ENCODE data around the gene MSL1. TPM values are rescaled to one million over a fixed set of nuclear protein-coding genes. Genes with fewer than 3 reads are reported as not detected.

Gene MSL1
- total and polyA plus RNA-seq, 2 of the 13 experiments (the other 11 are each of a cell fraction or from before 2014, with no cell fraction given) = 63.8 to 88.5 TPM

- 89% methylated on average over 2 of the region's 2 CpGs for WGBS (ENCODE audit: low lambda C conversion rate)
- peaks cover 36% of the 10 kb centered on the region for H3K4me1 ChIP-seq (ENCODE audit: insufficient read depth, low read length)
- in situ Hi-C loops (cut with HindIII; ENCODE audit: extremely low pct_ligation_motif_present, low pct_unique_long_range_greater_than_20kb) (no loop called here), intact Hi-C loops (cut with micrococcal nuclease; ENCODE audit: unreplicated experiment) (no loop called here)
- no peak overlapping the region for H3K9ac ChIP-seq (ENCODE audit: insufficient read depth, low read depth, low read length)
- no peaks in the 10 kb centered on the region for H4K20me1 ChIP-seq (ENCODE audit: insufficient read depth, low read length)
- H3K27ac ChIP-seq (ENCODE audit: extremely low read length, insufficient read depth, low read length) = no peak overlapping the region
- no peak overlapping the region for H3K4me3 ChIP-seq (replicated peaks in 1 of 3; ENCODE audit: insufficient read depth in 1 of 3, low read depth in 2 of 3, low read length in 3 of 3)
- no peak overlapping the region for H2AFZ ChIP-seq (ENCODE audit: low read length)
- H3K9me3 ChIP-seq (ENCODE audit: low read length) = no peaks in the 10 kb centered on the region
- no TSS peak for BruUV-seq (replicated peaks)
- ATAC-seq = no peak
- CTCF ChIA-PET (ENCODE audit: low intra/inter-chr PET ratio, low total read pairs) = no interaction called here
- H3K79me2 ChIP-seq (ENCODE audit: insufficient read depth, low read length) = no peaks in the 10 kb centered on the region
- no peaks in the 10 kb centered on the region for H3K27me3 ChIP-seq (ENCODE audit: control insufficient read depth in 1 of 2, insufficient read depth in 2 of 2, low read length in 2 of 2)
- peaks cover 17 to 29% of the 10 kb centered on the region in 2 experiments for H3K36me3 ChIP-seq (replicated peaks in 1 of 2; ENCODE audit: control insufficient read depth in 1 of 2, insufficient read depth in 2 of 2, low read length in 2 of 2)
- POLR2A ChIA-PET = no interaction called here
- no peak for DNase-seq (ENCODE audit: low spot score)
- TF ChIP-seq CBX2 (IDR thresholded peaks at IDR 0.05; ENCODE audit: low read depth, low read length) = no peak
- TF ChIP-seq CBX2 (CRISPR knock-in tag; IDR thresholded peaks at IDR 0.05; ENCODE audit: low read depth) = no peak
- no peak for TF ChIP-seq BRCA1 (CRISPR knock-in tag; IDR thresholded peaks at IDR 0.05)
- TF ChIP-seq RBM39 (IDR thresholded peaks at IDR 0.05; ENCODE audit: low read depth, low read length, poor library complexity, severe bottlenecking) = no peak
- TF ChIP-seq FOXA3 (CRISPR knock-in tag; IDR thresholded peaks at IDR 0.05) = no peak
- 0 out of 2 replicates have a peak, but pooled peaks have one; percentile 22 for TF ChIP-seq EEA1 (CRISPR knock-in tag; IDR thresholded peaks at IDR 0.05; ENCODE audit: borderline replicate concordance)
- TF ChIP-seq ZBTB25 (CRISPR knock-in tag; IDR thresholded peaks at IDR 0.05) = no peak
- no peak for TF ChIP-seq ZNF33A (CRISPR knock-in tag; IDR thresholded peaks at IDR 0.05; ENCODE audit: borderline replicate concordance)
- TF ChIP-seq ZNF782 (CRISPR knock-in tag; IDR thresholded peaks at IDR 0.05; ENCODE audit: borderline replicate concordance) = no peak
- TF ChIP-seq CAMTA2 (CRISPR knock-in tag; IDR thresholded peaks at IDR 0.05; ENCODE audit: borderline replicate concordance) = no peak
- TF ChIP-seq NRL (CRISPR knock-in tag; IDR thresholded peaks at IDR 0.05; ENCODE audit: borderline replicate concordance) = peak; percentile 55; the same call in 1 of the 2 replicates
- no peak for FAIRE-seq
- H3K4me2 ChIP-seq (ENCODE audit: low read depth, low read length) = no peak overlapping the region
Observed at GRCh38 chr17:40176754-40177110, 55.0 kb downstream of the MSL1 start.
